WTC11 (cell line): ENCODE data around the gene SELENOH.

Experiments
- CBFB ChIP-seq: sonication (generic); formaldehyde crosslinking; IDR thresholded peaks from 2 replicates; pipeline ENCODE4 v1.8.1; 2022; ENCODE audit warnings: mild to moderate bottlenecking, low read depth, missing genetic modification reagents
- CREB1 ChIP-seq: sonication (generic); formaldehyde crosslinking; IDR thresholded peaks from 2 replicates; pipeline ENCODE4 v1.8.0; 2023; ENCODE audit warnings: mild to moderate bottlenecking, missing genetic modification reagents
- CREM ChIP-seq: sonication (generic); formaldehyde crosslinking; IDR thresholded peaks from 2 replicates; pipeline ENCODE4 v1.8.1; 2022; ENCODE audit warnings: mild to moderate bottlenecking, missing genetic modification reagents, moderate library complexity
- CTCF ChIP-seq: fragments of 200-600 bp; IDR thresholded peaks from 2 replicates; pipeline ENCODE4 v1.8.0; 2022; ENCODE audit warnings: antibody characterized with exemption
- ERG ChIP-seq: fragments of 250-450 bp; sonication (Bioruptor Pico); IDR thresholded peaks from 2 replicates; pipeline ENCODE4 v1.8.0; 2021; ENCODE audit warnings: mild to moderate bottlenecking
- ESRRA ChIP-seq: sonication (generic); formaldehyde crosslinking; IDR thresholded peaks from 2 replicates; pipeline ENCODE4 v1.8.1; 2022; ENCODE audit warnings: mild to moderate bottlenecking, missing genetic modification reagents, borderline replicate concordance
- MAX ChIP-seq: sonication (generic); formaldehyde crosslinking; IDR thresholded peaks from 2 replicates; pipeline ENCODE4 v1.8.0; 2022; ENCODE audit warnings: mild to moderate bottlenecking, missing genetic modification reagents
- MYBL2 ChIP-seq: sonication (generic); formaldehyde crosslinking; IDR thresholded peaks from 2 replicates; pipeline ENCODE4 v1.8.1; 2023; ENCODE audit warnings: mild to moderate bottlenecking, moderate library complexity, missing genetic modification reagents
- NFE2L1 ChIP-seq: sonication (generic); formaldehyde crosslinking; IDR thresholded peaks from 2 replicates; pipeline ENCODE4 v1.8.1; 2023; ENCODE audit warnings: missing genetic modification reagents
- TEAD4 ChIP-seq: sonication (generic); formaldehyde crosslinking; IDR thresholded peaks from 2 replicates; pipeline ENCODE4 v1.8.0; 2022; ENCODE audit warnings: mild to moderate bottlenecking, missing genetic modification reagents
- ZBTB43 ChIP-seq: sonication (generic); formaldehyde crosslinking; IDR thresholded peaks from 2 replicates; pipeline ENCODE4 v1.8.1; 2023; ENCODE audit warnings: mild to moderate bottlenecking, missing genetic modification reagents
- TF ChIP-seq, protein P1 (sequence below): sonication (generic); formaldehyde crosslinking; IDR thresholded peaks from 2 replicates; pipeline ENCODE4 v1.8.1; 2022; ENCODE audit warnings: missing genetic modification reagents, borderline replicate concordance
- TF ChIP-seq, protein P2 (sequence below): sonication (generic); formaldehyde crosslinking; IDR thresholded peaks from 2 replicates; pipeline ENCODE4 v1.8.0; 2023; ENCODE audit warnings: missing genetic modification reagents
- TF ChIP-seq, protein P3 (sequence below): sonication (generic); formaldehyde crosslinking; IDR thresholded peaks from 2 replicates; pipeline ENCODE4 v1.8.0; 2022; ENCODE audit warnings: mild to moderate bottlenecking, missing genetic modification reagents

GRCh38 chr11:57781529-57781943, 40.2 kb downstream of the SELENOH start:
- TF ChIP-seq CTCF (no peak), MAX (CRISPR knock-in tag) (no peak), TEAD4 (CRISPR knock-in tag) (no peak), ESRRA (CRISPR knock-in tag) (no peak), CBFB (CRISPR knock-in tag) (no peak), ZBTB43 (CRISPR knock-in tag) (no peak), CREB1 (CRISPR knock-in tag) (no peak), CREM (CRISPR knock-in tag) (no peak), ERG (CRISPR knock-in tag) (no peak), NFE2L1 (CRISPR knock-in tag) (no peak), MYBL2 (CRISPR knock-in tag) (no peak)
- TF ChIP-seq, protein P1, sequence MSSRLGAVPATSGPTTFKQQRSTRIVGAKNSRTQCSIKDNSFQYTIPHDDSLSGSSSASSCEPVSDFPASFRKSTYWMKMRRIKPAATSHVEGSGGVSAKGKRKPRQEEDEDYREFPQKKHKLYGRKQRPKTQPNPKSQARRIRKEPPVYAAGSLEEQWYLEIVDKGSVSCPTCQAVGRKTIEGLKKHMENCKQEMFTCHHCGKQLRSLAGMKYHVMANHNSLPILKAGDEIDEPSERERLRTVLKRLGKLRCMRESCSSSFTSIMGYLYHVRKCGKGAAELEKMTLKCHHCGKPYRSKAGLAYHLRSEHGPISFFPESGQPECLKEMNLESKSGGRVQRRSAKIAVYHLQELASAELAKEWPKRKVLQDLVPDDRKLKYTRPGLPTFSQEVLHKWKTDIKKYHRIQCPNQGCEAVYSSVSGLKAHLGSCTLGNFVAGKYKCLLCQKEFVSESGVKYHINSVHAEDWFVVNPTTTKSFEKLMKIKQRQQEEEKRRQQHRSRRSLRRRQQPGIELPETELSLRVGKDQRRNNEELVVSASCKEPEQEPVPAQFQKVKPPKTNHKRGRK (CRISPR knock-in tag) = no peak
- TF ChIP-seq, protein P2, sequence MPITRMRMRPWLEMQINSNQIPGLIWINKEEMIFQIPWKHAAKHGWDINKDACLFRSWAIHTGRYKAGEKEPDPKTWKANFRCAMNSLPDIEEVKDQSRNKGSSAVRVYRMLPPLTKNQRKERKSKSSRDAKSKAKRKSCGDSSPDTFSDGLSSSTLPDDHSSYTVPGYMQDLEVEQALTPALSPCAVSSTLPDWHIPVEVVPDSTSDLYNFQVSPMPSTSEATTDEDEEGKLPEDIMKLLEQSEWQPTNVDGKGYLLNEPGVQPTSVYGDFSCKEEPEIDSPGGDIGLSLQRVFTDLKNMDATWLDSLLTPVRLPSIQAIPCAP (CRISPR knock-in tag) = no peak
- TF ChIP-seq, protein P3, sequence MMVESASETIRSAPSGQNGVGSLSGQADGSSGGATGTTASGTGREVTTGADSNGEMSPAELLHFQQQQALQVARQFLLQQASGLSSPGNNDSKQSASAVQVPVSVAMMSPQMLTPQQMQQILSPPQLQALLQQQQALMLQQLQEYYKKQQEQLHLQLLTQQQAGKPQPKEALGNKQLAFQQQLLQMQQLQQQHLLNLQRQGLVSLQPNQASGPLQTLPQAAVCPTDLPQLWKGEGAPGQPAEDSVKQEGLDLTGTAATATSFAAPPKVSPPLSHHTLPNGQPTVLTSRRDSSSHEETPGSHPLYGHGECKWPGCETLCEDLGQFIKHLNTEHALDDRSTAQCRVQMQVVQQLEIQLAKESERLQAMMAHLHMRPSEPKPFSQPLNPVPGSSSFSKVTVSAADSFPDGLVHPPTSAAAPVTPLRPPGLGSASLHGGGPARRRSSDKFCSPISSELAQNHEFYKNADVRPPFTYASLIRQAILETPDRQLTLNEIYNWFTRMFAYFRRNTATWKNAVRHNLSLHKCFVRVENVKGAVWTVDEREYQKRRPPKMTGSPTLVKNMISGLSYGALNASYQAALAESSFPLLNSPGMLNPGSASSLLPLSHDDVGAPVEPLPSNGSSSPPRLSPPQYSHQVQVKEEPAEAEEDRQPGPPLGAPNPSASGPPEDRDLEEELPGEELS (CRISPR knock-in tag) = no peak
